SIG-M5 treated with dmso at 0.1 percent for 504 hours (cell line): Measurements from ENCODE around the gene LPAR1.

Experiments used
- DNase-seq: peaks from one replicate; lab custom pipeline; 2025; ENCODE audit not compliant: unreplicated experiment; lab: John Stamatoyannopoulos, UW

Gene LPAR1

DNA sequence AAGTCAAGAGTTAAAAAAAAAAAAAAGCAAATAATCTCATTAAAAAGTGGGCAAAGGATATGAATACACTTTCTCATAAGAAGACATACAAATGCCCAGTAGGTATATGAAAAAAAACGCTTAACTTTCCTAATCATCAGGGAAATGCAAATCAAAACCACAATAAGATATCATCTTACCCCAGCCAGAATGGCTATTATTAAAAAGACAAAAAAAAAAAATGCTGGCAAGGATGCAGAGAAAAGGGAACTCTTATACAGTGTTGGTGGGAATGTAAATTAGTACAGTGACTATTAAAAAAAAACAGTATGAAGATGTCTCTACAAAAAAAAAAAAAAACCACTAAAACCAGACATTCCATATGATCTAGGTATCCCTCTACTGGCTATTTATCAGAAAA, 79.4 kb downstream of the LPAR1 start:
- DNase-seq, result no peak

DNA sequence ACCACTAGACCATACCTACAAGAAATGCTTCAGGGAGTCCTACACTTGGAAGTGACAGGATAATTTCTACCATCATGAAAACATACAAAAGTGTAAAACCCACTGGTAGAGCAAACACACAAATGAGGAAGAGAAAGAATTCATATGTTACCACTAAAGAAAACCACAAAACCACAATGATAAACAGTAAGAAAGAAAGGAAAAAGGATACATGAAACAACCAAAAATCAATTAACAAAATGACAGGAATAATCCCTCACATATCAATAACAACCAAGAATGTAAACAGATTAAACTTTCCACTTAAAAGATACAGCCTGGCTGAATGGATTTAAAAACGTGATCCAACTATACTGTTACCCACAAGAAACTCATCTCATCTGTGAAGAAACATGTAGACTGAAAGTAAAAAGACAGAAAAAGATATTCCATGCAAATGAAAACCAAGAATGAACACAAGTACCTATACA, 83.4 kb downstream of the LPAR1 start:
- DNase-seq, result peak; percentile 20

DNA sequence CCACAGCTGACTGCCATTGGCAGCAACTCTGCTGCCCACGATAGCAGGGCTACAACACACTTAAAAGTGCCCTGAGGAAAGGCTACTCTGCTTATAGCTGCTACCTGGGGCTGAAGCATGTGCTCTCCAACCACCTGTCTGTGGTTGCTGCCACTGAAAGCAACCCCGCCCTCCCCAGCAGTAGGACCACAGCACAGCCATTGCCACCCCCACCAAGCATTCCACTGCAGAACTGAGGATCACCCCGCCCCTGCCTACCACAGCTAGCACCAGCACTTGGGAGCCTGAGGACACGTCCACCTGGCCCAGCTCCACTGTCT, 85.8 kb downstream of the LPAR1 start:
- no peak for DNase-seq

DNA sequence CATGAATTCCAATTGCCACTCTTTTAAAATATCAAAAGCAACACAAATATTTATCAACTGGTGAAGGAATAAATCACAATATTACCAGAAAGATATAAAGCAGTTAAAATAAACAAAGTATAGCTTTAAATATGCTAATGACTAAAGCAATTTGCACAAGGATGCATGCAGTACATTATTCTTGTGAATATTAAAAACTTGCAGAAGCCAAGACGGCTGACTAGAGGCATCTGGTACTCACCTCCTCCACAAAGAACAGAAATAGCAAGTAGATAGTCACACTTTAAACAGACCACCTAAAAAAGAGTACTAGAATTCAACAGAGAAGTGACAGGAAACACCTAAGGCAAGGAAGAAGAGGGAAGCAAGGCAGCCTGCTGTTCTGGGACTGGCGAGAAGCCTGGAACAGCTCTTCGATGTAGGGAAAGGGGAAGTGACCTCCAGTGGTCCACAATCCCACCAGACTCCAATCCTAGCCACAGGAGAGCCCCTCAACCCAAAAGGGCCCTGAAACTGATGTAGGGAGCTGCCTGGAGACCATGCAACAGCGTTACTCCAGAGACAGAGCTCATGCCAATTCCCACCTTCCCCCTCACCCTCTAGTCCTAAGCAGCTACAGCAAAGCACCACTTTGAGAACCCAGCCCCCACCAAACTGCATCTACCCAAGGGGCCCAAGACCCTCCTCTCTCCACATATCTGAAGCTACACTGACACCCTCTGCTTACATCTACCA, 86.3 kb downstream of the LPAR1 start:
- no peak for DNase-seq

DNA sequence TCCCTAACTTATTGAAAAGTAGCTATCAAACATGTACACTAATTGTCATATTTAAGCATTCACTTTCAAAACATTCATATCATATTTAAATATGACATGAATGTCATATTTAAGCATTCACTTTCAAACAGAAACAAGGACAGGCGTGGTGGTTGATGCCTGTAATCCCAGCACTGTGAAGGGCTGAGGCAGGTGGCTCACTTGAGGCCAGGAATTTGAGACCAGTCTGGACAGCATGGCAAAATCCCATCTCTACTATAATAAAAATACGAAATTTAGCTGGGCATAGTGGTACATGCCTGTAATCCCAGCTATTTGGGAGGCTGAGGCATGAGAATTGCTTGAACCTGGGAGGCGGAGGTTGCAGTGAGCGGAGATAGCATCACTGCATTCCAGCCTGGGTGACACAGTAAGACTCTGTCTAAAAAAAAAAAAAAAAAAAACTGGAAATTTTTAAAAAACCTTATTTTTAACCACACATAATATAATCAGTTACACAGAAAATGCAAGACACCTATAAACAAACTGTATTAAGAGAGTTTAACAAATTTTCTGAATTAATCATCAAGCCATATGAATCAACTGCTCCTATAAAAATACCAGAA, 88.1 kb downstream of the LPAR1 start:
- no peak for DNase-seq

DNA sequence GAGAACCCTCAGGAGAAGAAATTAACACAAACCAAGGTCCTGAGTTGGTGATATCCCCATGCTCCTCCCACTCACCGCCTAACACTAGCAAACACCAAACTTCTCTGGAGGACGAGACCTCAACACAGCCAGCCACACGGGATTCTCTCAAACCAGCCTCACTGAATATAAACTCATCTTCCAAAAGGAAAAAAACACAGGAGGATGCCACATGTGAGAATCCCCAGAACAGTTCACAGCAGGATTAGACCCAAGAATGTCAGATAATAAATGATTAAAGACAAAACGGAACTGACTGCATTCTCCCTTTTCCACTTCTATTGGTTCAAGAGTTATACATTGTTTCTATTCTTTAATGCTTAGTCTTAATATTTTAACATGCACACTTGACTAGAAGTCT, 89.2 kb downstream of the LPAR1 start:
- DNase-seq, result no peak

DNA sequence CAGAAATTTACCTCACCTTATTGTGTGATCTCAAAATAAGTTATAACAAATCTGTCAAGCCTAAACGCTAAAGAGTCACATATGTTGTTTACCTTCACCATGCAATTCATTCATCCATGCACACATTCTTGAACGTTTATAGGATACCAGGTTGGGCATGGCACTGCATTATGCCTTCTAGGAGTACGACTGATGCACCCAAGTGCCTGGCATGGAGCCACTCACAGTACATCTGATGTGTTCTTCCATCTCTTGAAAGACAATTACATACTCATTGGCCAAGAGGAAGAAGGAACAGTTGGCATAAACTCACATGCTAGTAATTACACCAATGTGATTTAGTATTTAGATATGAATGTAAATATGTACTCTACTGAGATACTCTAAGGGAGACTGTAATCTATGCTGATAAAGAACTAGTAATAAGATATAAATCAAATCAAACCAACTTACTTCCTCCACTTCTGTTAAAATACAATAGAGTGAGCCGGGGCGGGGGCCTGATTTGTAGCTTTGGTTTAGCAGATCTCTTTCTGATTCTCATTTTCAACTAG, 90.7 kb downstream of the LPAR1 start:
- DNase-seq, result no peak

DNA sequence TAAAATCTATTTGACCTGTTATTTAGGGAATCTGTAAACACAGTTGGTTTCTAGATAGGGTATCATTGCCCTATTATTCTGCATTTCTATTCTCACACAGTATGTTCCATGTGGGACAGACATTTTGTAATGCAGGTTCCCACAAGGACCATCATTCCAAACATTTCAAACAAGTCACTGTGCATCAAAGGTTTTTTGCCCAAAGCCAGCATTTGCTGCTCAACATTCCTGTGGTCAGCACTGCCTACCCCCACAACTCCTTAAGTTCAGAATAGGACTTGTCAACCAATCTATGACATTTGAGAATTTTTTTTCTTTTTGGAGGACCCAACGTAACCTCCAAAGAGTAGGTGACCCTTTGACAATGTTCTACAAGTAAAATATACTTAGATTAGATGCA, 95.7 kb downstream of the LPAR1 start:
- DNase-seq, result no peak

DNA sequence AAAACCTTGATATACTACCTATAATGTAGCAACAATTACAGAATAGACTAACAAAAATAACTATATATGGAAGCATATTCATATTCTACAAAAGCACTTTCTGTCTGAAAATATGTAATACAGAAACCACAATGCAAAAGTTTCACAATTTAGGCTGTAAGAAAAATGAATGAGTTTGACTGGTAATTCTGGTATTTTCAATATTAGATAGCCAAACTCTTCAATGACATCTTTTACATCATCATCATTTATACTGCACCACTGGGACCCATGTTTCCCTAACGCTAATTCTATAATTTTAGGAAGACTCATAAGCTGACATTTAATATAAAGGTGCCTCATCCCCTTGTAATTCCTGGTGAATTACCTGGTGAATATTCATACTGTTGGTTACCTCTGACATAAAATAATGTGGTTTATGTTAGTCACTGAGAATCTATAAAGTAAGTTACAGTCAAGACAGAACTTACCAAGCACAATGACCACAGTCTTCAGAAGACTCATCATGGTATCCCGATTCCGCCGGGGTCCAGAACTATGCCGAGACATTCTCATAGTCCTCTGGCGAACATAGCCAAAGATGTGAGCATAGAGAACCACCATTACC, 97.2 kb downstream of the LPAR1 start:
- no peak for DNase-seq

DNA sequence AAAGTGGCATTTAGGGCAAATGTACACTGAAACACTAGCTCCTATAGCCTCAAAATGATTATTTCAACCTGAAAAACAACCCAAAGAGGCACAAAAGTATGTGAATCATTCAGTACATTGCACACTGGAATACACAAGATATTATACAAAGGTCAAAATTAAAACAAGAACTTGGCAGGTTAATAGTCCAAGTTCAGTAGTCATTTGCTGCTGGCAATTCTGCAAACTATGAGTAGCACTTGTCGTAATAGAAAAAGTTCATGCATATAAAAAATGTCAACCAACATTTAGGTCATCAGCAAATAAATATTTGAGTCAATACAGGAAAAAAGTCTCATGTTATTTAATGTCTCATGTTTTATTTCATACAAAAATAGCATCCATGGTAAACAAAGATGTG, 98.7 kb downstream of the LPAR1 start:
- DNase-seq, result no peak

DNA sequence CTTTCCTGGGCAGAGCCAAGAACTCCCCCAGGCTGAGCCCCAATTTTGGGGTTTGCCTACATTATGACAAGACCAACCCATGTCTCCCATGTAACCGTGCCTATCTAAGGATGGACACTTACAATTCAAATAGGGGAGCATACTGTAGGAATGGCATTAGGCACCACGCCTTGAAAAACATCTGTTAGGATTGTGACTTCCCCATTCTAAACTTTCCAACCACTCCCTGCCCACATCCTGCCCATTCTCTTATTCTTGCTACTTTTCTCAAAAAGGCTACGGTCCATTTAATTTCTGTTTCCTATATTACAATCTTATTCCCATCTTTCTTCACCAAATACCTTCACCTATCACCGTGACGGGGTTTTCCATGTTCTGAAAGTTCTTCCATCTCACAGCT, 99.2 kb downstream of the LPAR1 start:
- no peak for DNase-seq

DNA sequence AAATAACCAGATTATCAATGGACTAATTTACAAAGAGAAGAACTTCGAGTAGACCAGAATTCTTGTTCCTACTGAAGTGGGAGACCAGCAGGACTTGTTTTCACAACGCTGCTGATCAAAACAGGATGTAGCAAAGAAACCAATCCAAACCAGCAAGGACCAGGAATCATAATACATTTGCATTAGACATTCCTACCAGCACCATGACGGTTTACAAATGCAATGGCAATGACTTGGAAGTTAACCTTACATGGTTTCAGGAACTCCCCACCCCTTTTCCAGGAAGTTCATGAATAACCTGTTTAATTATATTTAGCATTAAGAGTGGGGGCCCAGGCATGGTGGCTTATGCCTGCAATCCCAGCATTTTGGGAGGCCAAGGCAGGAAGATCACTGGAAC, 100.0 kb downstream of the LPAR1 start:
- no peak for DNase-seq

DNA sequence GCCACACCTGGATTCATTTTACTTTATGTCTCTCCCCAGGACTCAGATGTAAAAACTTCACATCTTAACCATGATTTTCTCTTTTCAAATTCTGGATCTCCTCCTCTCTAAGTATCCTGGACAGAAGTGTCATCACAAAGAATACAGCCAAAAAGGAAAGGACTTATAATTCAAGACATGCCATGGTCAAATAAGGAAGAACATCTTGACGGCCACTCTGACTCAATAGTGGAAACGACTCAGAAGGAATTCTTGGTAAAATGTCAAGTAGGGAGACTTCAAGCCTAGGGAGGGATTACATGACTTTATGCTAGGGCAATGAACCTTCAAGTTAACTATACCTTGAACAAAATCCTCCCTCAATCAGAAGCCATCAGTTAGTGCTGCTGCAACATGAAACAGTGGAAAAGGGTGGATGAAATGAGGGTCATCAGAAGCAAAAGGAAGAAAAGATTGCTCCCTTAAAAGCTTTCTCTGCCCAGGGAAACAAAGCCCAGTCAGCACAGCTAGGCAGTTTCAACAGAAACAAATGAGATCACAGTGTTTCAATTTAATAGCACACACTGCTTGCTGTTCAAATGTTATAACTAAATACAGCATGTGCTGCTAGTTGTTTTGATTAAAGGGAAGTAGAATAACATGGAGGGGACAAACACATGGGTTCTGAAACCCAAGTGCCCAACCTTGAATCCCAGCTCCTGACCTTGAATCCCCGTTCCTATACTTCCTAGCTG, 101.4 kb downstream of the LPAR1 start:
- DNase-seq, result no peak

DNA sequence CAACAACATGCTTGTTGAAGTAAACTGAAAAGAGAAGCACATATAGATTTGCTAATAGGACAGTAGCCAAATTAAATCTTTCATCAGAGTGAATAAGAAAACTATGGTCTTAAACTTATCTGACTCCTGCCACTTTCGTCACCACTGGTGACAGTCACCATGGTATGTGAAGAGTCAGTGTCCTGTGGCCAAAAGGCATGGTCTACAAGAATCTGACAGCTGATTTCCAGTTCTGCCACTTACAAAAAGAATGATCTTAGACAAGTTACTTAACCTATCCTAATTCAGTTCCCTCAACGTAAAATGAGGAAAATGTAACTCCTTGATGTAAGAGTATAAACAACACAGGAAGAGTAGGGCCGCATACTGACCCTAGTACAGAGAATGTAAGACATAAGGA, 102.0 kb downstream of the LPAR1 start:
- DNase-seq, result no peak

DNA sequence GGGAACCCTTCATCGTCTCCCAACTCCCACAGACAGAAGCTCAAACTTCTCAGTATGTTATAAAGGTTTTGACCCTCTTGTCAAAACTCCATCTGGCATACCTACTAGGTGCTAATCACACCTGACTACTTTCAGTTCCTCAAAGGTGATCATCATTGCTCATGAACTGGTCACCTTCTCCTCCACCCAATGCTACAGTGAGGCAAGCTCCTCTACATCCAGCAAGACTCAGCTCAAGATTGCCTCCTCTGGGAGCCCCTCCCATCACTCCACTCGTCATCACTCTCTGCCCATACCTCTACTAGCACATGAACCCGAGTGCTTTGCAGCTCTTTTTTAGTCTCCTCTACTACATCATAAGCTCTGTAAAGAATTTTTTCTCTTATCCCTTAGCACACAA, 102.4 kb downstream of the LPAR1 start:
- DNase-seq, result no peak

DNA sequence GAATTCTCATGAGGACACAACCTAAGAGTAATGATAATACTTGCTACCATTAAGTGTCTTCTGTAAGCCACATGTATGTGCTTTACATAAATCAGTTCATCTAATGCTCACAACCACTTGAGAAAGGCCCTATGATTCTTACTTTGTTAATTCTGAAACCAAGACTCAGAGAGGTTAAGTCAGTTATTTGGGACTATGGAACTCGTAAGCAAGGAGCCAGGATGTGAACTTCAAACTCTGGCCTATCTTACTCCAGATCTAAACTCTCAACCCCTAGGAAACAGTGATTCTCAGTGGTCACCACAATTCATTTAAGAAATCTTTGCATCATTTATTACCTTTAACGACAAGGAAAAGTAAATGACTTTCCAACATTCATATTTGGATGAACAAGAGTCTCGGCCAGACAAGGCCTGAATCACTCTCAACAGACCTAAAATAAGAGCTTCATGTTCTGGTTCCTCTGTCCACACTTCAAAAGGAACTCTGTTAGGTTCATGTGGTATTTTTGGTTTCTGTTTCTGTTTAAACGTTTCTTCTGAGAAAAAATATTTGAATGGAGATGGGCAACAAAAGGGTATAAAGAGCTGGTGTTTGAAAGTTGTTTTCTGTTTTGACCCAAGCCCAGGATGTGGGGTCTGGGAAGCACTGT, 104.8 kb downstream of the LPAR1 start:
- DNase-seq, result no peak

DNA sequence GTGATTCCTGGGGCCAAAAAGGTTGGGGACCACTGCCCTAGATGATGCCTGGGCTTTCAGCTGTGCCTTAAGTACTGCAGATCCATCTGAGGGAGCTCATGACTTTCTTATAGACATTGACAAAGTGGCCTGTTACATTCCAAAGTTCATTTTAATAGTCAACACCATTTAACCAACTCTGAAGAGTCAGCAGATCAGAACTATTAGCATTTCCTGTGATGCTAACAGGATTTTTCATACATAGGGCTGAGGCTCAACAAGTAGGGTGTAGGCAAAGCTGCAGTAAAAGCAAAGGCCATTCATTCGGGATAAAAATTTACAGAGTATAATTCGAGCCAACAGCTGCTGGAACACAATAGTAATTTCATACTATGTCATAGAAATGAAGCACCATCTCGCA, 105.4 kb downstream of the LPAR1 start:
- DNase-seq, result no peak

DNA sequence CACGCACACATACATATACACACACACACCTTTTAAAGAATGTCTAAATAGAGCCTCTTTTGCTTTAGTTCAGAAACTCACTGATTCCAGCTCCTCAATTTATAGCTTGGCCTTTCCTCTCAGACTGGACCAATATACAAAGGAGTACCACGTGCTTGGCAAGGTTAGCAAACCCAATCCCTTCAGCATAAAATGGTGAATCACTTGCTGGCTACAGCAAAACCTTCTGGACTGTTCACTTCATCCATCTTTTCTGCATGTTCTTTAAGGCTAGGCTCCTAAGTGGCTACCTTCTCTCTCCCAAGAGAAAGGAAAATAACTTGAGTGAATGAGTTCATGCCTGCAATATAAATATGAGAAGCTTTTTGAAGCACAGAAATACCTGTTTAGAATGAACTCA, 109.7 kb downstream of the LPAR1 start:
- DNase-seq, result no peak

DNA sequence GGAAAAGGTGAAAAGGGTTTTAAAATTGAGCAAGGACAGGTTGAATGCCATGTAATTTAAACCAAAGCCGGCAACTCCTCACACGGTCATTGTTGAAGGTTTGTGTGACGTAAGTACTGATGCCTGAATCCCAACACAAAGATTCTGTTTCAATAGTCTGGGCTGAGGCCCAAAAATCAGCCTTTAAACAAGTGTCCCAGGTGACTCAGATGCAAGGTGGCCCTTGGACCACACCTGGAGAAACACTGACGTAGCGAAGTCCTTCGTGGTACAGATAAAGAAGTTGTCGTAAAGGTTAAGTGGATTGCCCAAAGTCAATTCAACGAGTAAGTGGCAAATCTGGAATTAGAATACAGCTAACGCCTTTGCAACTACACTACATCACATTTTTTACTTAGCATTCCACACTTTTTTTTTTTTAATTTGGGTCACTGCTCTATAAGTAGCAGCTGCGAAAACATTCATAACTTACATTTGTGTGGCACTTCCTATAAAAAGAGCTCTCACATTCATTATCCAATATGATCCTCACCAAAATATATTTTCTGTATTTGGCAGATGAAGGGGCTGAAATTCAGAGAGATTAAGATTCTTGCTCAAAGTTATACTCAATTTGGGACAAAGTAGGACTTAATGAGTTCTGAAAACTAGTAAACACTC, 111.3 kb downstream of the LPAR1 start:
- no peak for DNase-seq

DNA sequence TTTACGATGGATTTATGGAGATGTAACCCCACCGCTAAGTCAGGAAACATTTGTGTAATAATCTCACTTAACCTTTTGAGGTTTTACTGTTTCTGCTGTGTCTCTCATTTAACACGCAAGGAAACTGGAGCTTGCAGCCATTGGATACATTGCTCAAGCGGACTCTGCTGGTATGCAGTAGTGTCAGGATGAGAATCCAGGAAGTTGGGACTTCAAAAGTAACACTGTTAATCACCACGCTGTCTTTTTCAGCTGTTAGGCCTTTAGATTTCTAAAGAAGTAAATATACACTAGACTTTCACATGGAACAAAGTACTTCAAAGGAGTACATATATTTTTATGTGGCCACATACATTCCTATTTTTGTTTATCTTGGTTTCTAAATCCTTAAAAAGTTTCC, 114.7 kb downstream of the LPAR1 start:
- no peak for DNase-seq

DNA sequence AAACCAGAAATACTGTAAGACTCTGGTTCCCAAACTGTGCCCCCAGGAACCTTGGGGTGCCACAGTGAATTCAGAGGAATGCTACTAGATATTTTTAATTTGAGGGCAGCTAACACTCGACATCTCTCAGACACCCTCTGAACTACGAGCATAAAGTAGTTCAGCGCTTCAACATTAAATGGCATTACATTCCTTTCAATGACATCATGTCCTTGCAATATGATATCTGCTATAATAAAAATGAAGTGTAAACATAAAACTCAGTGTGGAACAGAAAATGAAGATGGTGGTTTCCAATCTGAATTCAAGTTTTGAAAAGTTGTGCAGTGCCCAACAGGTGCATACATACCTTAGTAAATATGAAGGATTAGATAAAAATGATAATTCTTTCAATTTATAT, 116.1 kb downstream of the LPAR1 start:
- no peak for DNase-seq
